Esophagus muscularis mucosa (tissue), 4 donors: ENCODE measurements around the gene MYLK. TPM values are rescaled to one million over a fixed set of nuclear protein-coding genes. Genes with fewer than 3 reads are reported as not detected.

Experiments used
- DNase-seq: peaks from one replicate; pipeline ENCODE4 v3.0.0-alpha.2; 2017; ENCODE audit errors: extremely low spot score
- H3K27ac ChIP-seq, 4 donors: fragments of 200-600 bp; sonication (generic); replicated peaks in 1 of 4; 1 replicate in 3 of 4; 2 replicates in 1 of 4; pipeline ENCODE4 v1.5.1; 2016 to 2019; ENCODE audit warnings: mild to moderate bottlenecking in 1 of 4
- H3K27me3 ChIP-seq, 4 donors: fragments of 200-600 bp; sonication (generic); one replicate each; pipeline versions ENCODE4 v1.5.1 to v1.6.0; 2016 to 2019
- H3K36me3 ChIP-seq, 4 donors: fragments of 200-600 bp; sonication (generic); one replicate each; pipeline ENCODE4 v1.5.1; 2016 to 2019
- H3K4me1 ChIP-seq, 4 donors: fragments of 200-600 bp; sonication (generic); one replicate each; pipeline ENCODE4 v1.5.1; 2016 to 2019
- H3K4me3 ChIP-seq, 4 donors: fragments of 200-600 bp; sonication (generic); 1 replicate in 2 of 4; 2 replicates in 2 of 4; pipeline ENCODE4 v1.5.1; 2016 to 2019; ENCODE audit warnings: mild to moderate bottlenecking in 4 of 4, moderate library complexity in 1 of 4
- H3K9me3 ChIP-seq, 4 donors: fragments of 200-600 bp; sonication (generic); 1 replicate in 3 of 4; 2 replicates in 1 of 4; pipeline ENCODE4 v1.5.1; 2016 to 2019
- EP300 ChIP-seq: sonication (generic); formaldehyde crosslinking; IDR thresholded peaks from one replicate; pipeline ENCODE4 v1.6.1; 2017; ENCODE audit warnings: antibody characterized with exemption
- POLR2A ChIP-seq: fragments of 450-650 bp; IDR thresholded peaks from one replicate; pipeline ENCODE4 v1.6.1; 2017; ENCODE audit warnings: antibody characterized with exemption, moderate library complexity, mild to moderate bottlenecking, low read depth
- POLR2AphosphoS5 ChIP-seq, 2 donors: sonication (generic); formaldehyde crosslinking; IDR thresholded peaks; one replicate each; pipeline ENCODE4 v1.6.1; 2017; ENCODE audit warnings: antibody characterized with exemption in 2 of 2
- WGBS: methylation state at CpG from one replicate; pipeline ENCODE4 v1.1.5; 2018; 5-methylcytosine and 5-hydroxymethylcytosine counted together
- intact Hi-C: fragments of 100-400 bp; cut with DNase I; formaldehyde crosslinking; loops from one replicate; pipeline ENCODE4 v1.15.1; 2023
- total RNA-seq, 4 donors: library from RNA; depleted of rRNA; stranded (reverse); fragments of >200 nt; gene quantifications; one replicate each; pipeline versions ENCODE4 v1.1.0 to v1.2.1, GENCODE V29; 2016
- TF ChIP-seq, protein P1 (sequence below), 3 experiments: fragments of 200-600 bp in 2 of 3; fragments of 450-650 bp in 1 of 3; sonication (generic) in 2 of 3; IDR thresholded peaks; one replicate each; pipeline ENCODE4 v1.5.1; 2017 to 2019; ENCODE audit warnings: antibody characterized with exemption in 3 of 3, mild to moderate bottlenecking in 2 of 3, moderate library complexity in 1 of 3

MYLK gene
- total RNA-seq, 4 donors from 2014 or later: 1,983 to 3,208 (median 2,554) TPM

DNA sequence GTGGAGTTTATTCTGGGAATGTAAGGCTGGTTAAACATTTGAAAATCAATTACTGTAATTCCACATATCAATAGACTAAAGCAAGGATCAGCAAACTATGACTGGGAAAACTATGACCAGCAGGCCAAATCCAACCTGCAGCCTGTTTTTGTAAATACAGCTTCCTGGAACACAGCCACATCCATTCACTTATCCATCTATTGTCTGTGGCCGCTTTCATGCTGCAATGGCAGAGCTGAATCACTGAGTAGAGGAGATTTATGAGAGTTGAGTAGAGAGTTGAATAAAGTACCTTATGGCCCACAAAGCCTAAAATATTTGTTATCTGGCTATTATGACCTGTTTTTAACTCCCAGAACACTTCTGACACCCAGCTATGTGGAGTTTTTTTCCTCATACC is 12.2 kb downstream of the MYLK start:
- H3K36me3 ChIP-seq: no peaks in the 10 kb centered on the region
- H3K4me3 ChIP-seq: no peak overlapping the region
- intact Hi-C loops: no loop called here
- TF ChIP-seq, protein P1, sequence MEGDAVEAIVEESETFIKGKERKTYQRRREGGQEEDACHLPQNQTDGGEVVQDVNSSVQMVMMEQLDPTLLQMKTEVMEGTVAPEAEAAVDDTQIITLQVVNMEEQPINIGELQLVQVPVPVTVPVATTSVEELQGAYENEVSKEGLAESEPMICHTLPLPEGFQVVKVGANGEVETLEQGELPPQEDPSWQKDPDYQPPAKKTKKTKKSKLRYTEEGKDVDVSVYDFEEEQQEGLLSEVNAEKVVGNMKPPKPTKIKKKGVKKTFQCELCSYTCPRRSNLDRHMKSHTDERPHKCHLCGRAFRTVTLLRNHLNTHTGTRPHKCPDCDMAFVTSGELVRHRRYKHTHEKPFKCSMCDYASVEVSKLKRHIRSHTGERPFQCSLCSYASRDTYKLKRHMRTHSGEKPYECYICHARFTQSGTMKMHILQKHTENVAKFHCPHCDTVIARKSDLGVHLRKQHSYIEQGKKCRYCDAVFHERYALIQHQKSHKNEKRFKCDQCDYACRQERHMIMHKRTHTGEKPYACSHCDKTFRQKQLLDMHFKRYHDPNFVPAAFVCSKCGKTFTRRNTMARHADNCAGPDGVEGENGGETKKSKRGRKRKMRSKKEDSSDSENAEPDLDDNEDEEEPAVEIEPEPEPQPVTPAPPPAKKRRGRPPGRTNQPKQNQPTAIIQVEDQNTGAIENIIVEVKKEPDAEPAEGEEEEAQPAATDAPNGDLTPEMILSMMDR (IDR thresholded peaks at IDR 0.05): no peak
- TF ChIP-seq POLR2A (no peak), EP300 (no peak), POLR2AphosphoS5 (IDR thresholded peaks at IDR 0.05) (no peak)
- H3K4me1 ChIP-seq: peaks cover 0 to 8% (median 4%) of the 10 kb centered on the region in 4 donors
- no peaks in the 10 kb centered on the region for H3K9me3 ChIP-seq
- H3K27me3 ChIP-seq: no peaks in the 10 kb centered on the region
- no peak for DNase-seq
- 83% methylated on average over 1 of the region's 1 CpG for WGBS
- H3K27ac ChIP-seq: no peak overlapping the region

GRCh38 chr3:123870033-123870432 is 14.1 kb downstream of the MYLK start:
- DNase-seq: no peak
- no CpG with 5 or more reads among the region's 1 CpG for WGBS
- H3K4me1 ChIP-seq: peaks cover 0 to 8% (median 4%) of the 10 kb centered on the region in 4 donors
- no peaks in the 10 kb centered on the region for H3K36me3 ChIP-seq
- TF ChIP-seq, protein P1 (IDR thresholded peaks at IDR 0.05): no peak
- no peak for TF ChIP-seq EP300
- TF ChIP-seq POLR2A: no peak
- no peak for TF ChIP-seq POLR2AphosphoS5 (IDR thresholded peaks at IDR 0.05)
- no peaks in the 10 kb centered on the region for H3K27me3 ChIP-seq
- H3K9me3 ChIP-seq: no peaks in the 10 kb centered on the region
- intact Hi-C loops: no loop called here
- no peak overlapping the region for H3K27ac ChIP-seq
- no peak overlapping the region for H3K4me3 ChIP-seq

GRCh38 chr3:123869165-123869564 is 15.0 kb downstream of the MYLK start:
- Histone ChIP-seq H3K4me1 (peaks cover 0 to 8% (median 4%) of the 10 kb centered on the region in 4 donors), H3K9me3 (no peaks in the 10 kb centered on the region), H3K27ac (no peak overlapping the region), H3K36me3 (no peaks in the 10 kb centered on the region), H3K27me3 (no peaks in the 10 kb centered on the region), H3K4me3 (no peak overlapping the region)
- TF ChIP-seq POLR2A (no peak), POLR2AphosphoS5 (IDR thresholded peaks at IDR 0.05) (no peak), EP300 (no peak)
- TF ChIP-seq, protein P1 (IDR thresholded peaks at IDR 0.05): no peak
- intact Hi-C loops: no loop called here
- DNase-seq: no peak
- WGBS: 78% methylated on average over 1 of the region's 1 CpG

GRCh38 chr3:123864706-123865105 is 19.4 kb downstream of the MYLK start:
- WGBS: 95% methylated on average over 4 of the region's 4 CpGs
- Histone ChIP-seq H3K27ac (no peak overlapping the region), H3K36me3 (no peaks in the 10 kb centered on the region), H3K4me1 (peaks cover 0 to 8% (median under 1%) of the 10 kb centered on the region in 4 donors), H3K4me3 (no peak overlapping the region), H3K27me3 (no peaks in the 10 kb centered on the region), H3K9me3 (no peaks in the 10 kb centered on the region)
- no peak for DNase-seq
- intact Hi-C loops: no loop called here
- no peak for TF ChIP-seq POLR2AphosphoS5 (IDR thresholded peaks at IDR 0.05)
- no peak for TF ChIP-seq POLR2A
- no peak for TF ChIP-seq EP300
- TF ChIP-seq, protein P1 (IDR thresholded peaks at IDR 0.05): no peak

GRCh38 chr3:123862152-123862551 is 22.0 kb downstream of the MYLK start:
- TF ChIP-seq POLR2A (no peak), EP300 (no peak), POLR2AphosphoS5 (IDR thresholded peaks at IDR 0.05) (no peak)
- TF ChIP-seq, protein P1 (IDR thresholded peaks at IDR 0.05): no peak
- intact Hi-C loops: no loop called here
- Histone ChIP-seq H3K9me3 (no peaks in the 10 kb centered on the region), H3K27me3 (no peaks in the 10 kb centered on the region), H3K4me3 (no peak overlapping the region), H3K27ac (no peak overlapping the region), H3K4me1 (no peaks in the 10 kb centered on the region), H3K36me3 (no peaks in the 10 kb centered on the region)
- DNase-seq: no peak
